IMR-90 (cell line): Measurements from ENCODE around the gene USP43. TPM values are rescaled to one million over a fixed set of nuclear protein-coding genes. Genes with fewer than 3 reads are reported as not detected.

ENCODE experiments used
- ATAC-seq: fragments of 200-7000 bp; cut with Tn5 transposase; 2 replicates; pipeline ENCODE4 v1.9.1; 2020; ENCODE audit warnings: low read depth, mild to moderate bottlenecking, moderate library complexity
- BruUV-seq: library from RNA; stranded (reverse); fragments of 400-500 nt; replicated peaks from 2 replicates; lab custom pipeline; 2021; lab: Mats Ljungman, UMichigan
- CTCF ChIA-PET: fragments of 300-600 bp; formaldehyde crosslinking; extraction: SDS; loops from one replicate; lab custom pipeline; 2021; ENCODE audit warnings: antibody characterized with exemption; lab: Yijun Ruan, JAX
- POLR2A ChIA-PET: fragments of 300-600 bp; sonication (Branson Sonifier 250); formaldehyde crosslinking; loops from one replicate; lab custom pipeline; 2022; ENCODE audit warnings: antibody characterized with exemption; ENCODE audit not compliant: unreplicated experiment; lab: Charles Lee
- DNase-seq: peaks from one replicate; pipeline ENCODE4 v3.0.0; 2013
- H2AFZ ChIP-seq: replicated peaks from 2 replicates; pipeline ENCODE3; 2013; ENCODE audit warnings: low read length, mild to moderate bottlenecking; ENCODE audit not compliant: poor library complexity
- H2AK5ac ChIP-seq: 2 replicates; pipeline ENCODE4 v1.6.1; 2013; ENCODE audit warnings: low read depth, low read length, inconsistent platforms
- H2AK9ac ChIP-seq: replicated peaks from 2 replicates; pipeline ENCODE3; 2013; ENCODE audit warnings: mild to moderate bottlenecking, low read depth, low read length, moderate library complexity; ENCODE audit not compliant: poor library complexity
- H2BK120ac ChIP-seq: 2 replicates; pipeline ENCODE4 v1.6.1; 2013; ENCODE audit warnings: low read depth, low read length, inconsistent platforms
- H2BK15ac ChIP-seq: 3 replicates; pipeline ENCODE4 v1.6.1; 2013; ENCODE audit warnings: low read depth, low read length, inconsistent platforms
- H2BK20ac ChIP-seq: 2 replicates; pipeline ENCODE4 v1.6.1; 2013; ENCODE audit warnings: low read depth, mild to moderate bottlenecking, inconsistent platforms, low read length, moderate library complexity
- H2BK5ac ChIP-seq: 2 replicates; pipeline ENCODE4 v1.6.1; 2013; ENCODE audit warnings: mild to moderate bottlenecking, low read depth, low read length, inconsistent platforms; ENCODE audit not compliant: poor library complexity, severe bottlenecking
- H3K14ac ChIP-seq: replicated peaks from 2 replicates; pipeline ENCODE4 v1.6.1; 2013; ENCODE audit warnings: low read depth, low read length, inconsistent platforms
- H3K18ac ChIP-seq: 2 replicates; pipeline ENCODE4 v1.6.1; 2013; ENCODE audit warnings: low read depth, low read length, control low read depth
- H3K23ac ChIP-seq: 2 replicates; pipeline ENCODE4 v1.6.1; 2013; ENCODE audit warnings: low read depth, low read length, inconsistent platforms
- H3K27ac ChIP-seq: 2 replicates; pipeline ENCODE4 v1.5.1; 2013; ENCODE audit warnings: mild to moderate bottlenecking, control low read depth, low read length; ENCODE audit not compliant: insufficient read depth
- H3K27me3 ChIP-seq: 2 replicates; pipeline ENCODE4 v1.6.1; 2013; ENCODE audit warnings: low read length; ENCODE audit not compliant: control insufficient read depth, insufficient read depth
- H3K36me3 ChIP-seq: 2 replicates; pipeline ENCODE4 v1.6.1; 2013; ENCODE audit warnings: low read length, mixed read lengths; ENCODE audit not compliant: control insufficient read depth, insufficient read depth
- H3K4ac ChIP-seq: 2 replicates; pipeline ENCODE4 v1.6.1; 2013; ENCODE audit warnings: low read depth, low read length, inconsistent platforms
- H3K4me1 ChIP-seq: 2 replicates; pipeline ENCODE4 v1.6.1; 2013; ENCODE audit warnings: low read length, mixed read lengths; ENCODE audit not compliant: control insufficient read depth, insufficient read depth
- H3K4me2 ChIP-seq: 2 replicates; pipeline ENCODE4 v1.6.1; 2013; ENCODE audit warnings: low read depth, mild to moderate bottlenecking, control low read depth, low read length, moderate library complexity
- H3K4me3 ChIP-seq: 2 replicates; pipeline ENCODE4 v1.5.1; 2013; ENCODE audit warnings: low read depth, mild to moderate bottlenecking, control low read depth, low read length, moderate library complexity; ENCODE audit not compliant: insufficient read depth
- H3K56ac ChIP-seq: 2 replicates; pipeline ENCODE4 v1.6.1; 2013; ENCODE audit warnings: low read length, inconsistent platforms; ENCODE audit not compliant: insufficient read depth; ENCODE audit errors: extremely low read depth
- H3K79me1 ChIP-seq, 2 experiments: 2 replicates each; pipeline ENCODE4 v1.6.1; 2013; ENCODE audit warnings: low read length in 2 of 2, inconsistent platforms in 1 of 2, low read depth in 1 of 2
- H3K9ac ChIP-seq: 2 replicates; pipeline ENCODE4 v1.6.1; 2013; ENCODE audit warnings: low read depth, low read length, control low read depth
- H3K9me1 ChIP-seq: 2 replicates; pipeline ENCODE4 v1.6.1; 2013; ENCODE audit warnings: low read length, inconsistent platforms; ENCODE audit not compliant: insufficient read depth
- H3K9me3 ChIP-seq: 2 replicates; pipeline ENCODE4 v1.6.1; 2013; ENCODE audit warnings: low read length; ENCODE audit not compliant: control insufficient read depth, insufficient read depth
- H4K20me1 ChIP-seq: 2 replicates; pipeline ENCODE4 v1.6.1; 2013; ENCODE audit warnings: low read length, inconsistent platforms; ENCODE audit not compliant: insufficient read depth
- H4K5ac ChIP-seq: 2 replicates; pipeline ENCODE4 v1.6.1; 2013; ENCODE audit warnings: mild to moderate bottlenecking, low read depth, low read length, control low read depth
- H4K8ac ChIP-seq, 2 experiments: 2 replicates each; pipeline ENCODE4 v1.6.1; 2013; ENCODE audit warnings: low read depth in 2 of 2, low read length in 2 of 2, control low read depth in 1 of 2, inconsistent platforms in 1 of 2
- H4K91ac ChIP-seq: 2 replicates; pipeline ENCODE4 v1.6.1; 2013; ENCODE audit warnings: low read depth, low read length, inconsistent platforms; ENCODE audit not compliant: insufficient read depth
- BHLHE40 ChIP-seq: fragments of 150-350 bp; IDR thresholded peaks from 2 replicates; pipeline ENCODE4 v1.6.1; 2016; ENCODE audit warnings: mild to moderate bottlenecking, low read depth, low read length
- CEBPB ChIP-seq: IDR thresholded peaks from 2 replicates; pipeline ENCODE4 v1.6.1; 2012; ENCODE audit warnings: low read depth, low read length, improper control_type of control experiment
- CHD1 ChIP-seq: IDR thresholded peaks from 2 replicates; pipeline ENCODE4 v1.6.1; 2012; ENCODE audit warnings: low read depth, low read length, improper control_type of control experiment
- FOS ChIP-seq: fragments of 150-350 bp; IDR thresholded peaks from 2 replicates; pipeline ENCODE4 v1.6.1; 2016; ENCODE audit warnings: low read depth, low read length
- NFE2L2 ChIP-seq: fragments of 150-350 bp; IDR thresholded peaks from 2 replicates; pipeline ENCODE4 v1.6.1; 2016; ENCODE audit warnings: low read depth, mild to moderate bottlenecking, low read length
- POLR2A ChIP-seq: IDR thresholded peaks from 2 replicates; pipeline ENCODE4 v1.6.1; 2012; ENCODE audit warnings: mild to moderate bottlenecking, low read depth, low read length
- RAD21 ChIP-seq: IDR thresholded peaks from 2 replicates; pipeline ENCODE4 v1.6.1; 2012; ENCODE audit warnings: low read length, improper control_type of control experiment
- RCOR1 ChIP-seq: IDR thresholded peaks from 2 replicates; pipeline ENCODE4 v1.6.1; 2012; ENCODE audit warnings: mild to moderate bottlenecking, low read length, improper control_type of control experiment; ENCODE audit not compliant: insufficient replicate concordance
- SMC3 ChIP-seq: fragments of 150-350 bp; IDR thresholded peaks from 2 replicates; pipeline ENCODE4 v1.6.1; 2016; ENCODE audit warnings: low read depth, mild to moderate bottlenecking, antibody characterized with exemption, low read length, moderate library complexity
- WGBS, 2 experiments: methylation state at CpG; one replicate each; pipeline versions ENCODE4 v1.1.5 to v1.1.7; 2013; ENCODE audit warnings: missing lambda C conversion rate in 2 of 2; ENCODE audit not compliant: insufficient read length in 1 of 2; ENCODE audit errors: extremely low coverage in 2 of 2; 5-methylcytosine and 5-hydroxymethylcytosine counted together
- dilution Hi-C: fragments of 300-500 bp; cut with HindIII; formaldehyde crosslinking; loops from one replicate; pipeline ENCODE4 v1.14.3; 2018; ENCODE audit warnings: low sequenced_read_pairs; ENCODE audit not compliant: unreplicated experiment
- in situ Hi-C: fragments of 300-500 bp; cut with MboI; formaldehyde crosslinking; loops from 3 replicates; pipeline ENCODE4 v1.14.3; 2019; ENCODE audit warnings: low sequenced_read_pairs, inconsistent platforms, mixed read lengths
- intact Hi-C: fragments of 100-400 bp; cut with micrococcal nuclease; formaldehyde crosslinking; loops from 2 replicates; pipeline ENCODE4 v1.10.0; 2022
- polyA plus RNA-seq, 3 experiments: library from polyadenylated mRNA; depleted of rRNA; stranded (reverse); fragments of >200 nt; gene quantifications; 2 replicates each; pipeline ENCODE4 v1.2.3, GENCODE V29; 2012; ENCODE audit warnings: low replicate concordance in 1 of 3
- total RNA-seq: library from RNA; depleted of rRNA; stranded (reverse); fragments of >200 nt; gene quantifications from 2 replicates; pipeline ENCODE4 v1.2.3, GENCODE V29; 2012

The USP43 gene
- total and polyA plus RNA-seq, 2 of the 4 experiments (the other 2 are of a cell fraction), result not detected

DNA sequence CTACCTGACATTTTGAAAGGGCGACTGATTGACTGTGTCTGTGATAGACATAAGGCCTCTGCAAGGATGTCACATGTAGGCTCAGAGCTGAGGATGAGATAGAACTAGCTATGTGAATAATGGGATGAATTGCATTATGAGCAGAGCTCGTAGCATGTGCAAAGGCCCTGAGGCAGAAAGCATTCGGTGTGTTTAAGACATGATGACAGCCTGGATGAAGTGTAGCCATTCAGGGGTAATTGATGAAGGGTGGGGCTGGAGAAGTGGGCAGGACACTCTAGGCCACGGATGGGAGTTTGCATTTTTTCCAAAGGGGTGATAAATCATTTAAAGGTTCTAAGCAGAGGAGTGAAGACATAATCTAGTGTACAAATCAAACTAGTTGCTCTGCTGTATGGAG, 62.6 kb downstream of the USP43 start:
- DNase-seq, result no peak
- H4K20me1 ChIP-seq, result no peaks in the 10 kb centered on the region
- no peak overlapping the region for H2AK5ac ChIP-seq
- H3K4ac ChIP-seq, result no peak overlapping the region
- no peak overlapping the region for H3K27ac ChIP-seq
- H3K4me2 ChIP-seq, result no peak overlapping the region
- ChIA-PET POLR2A (no interaction called here), CTCF (no interaction called here)
- H2AK9ac ChIP-seq, result no peak overlapping the region
- no peak overlapping the region for H2BK15ac ChIP-seq
- in situ Hi-C loops, result no loop called here
- ATAC-seq, result no peak
- BruUV-seq, result no TSS peak
- no peak overlapping the region for H4K91ac ChIP-seq
- H3K9me3 ChIP-seq, result peaks cover 7% of the 10 kb centered on the region; the same call in 1 of the 2 replicates
- no peak overlapping the region for H3K4me3 ChIP-seq
- TF ChIP-seq CHD1 (no peak), BHLHE40 (no peak), NFE2L2 (no peak), CEBPB (no peak), POLR2A (no peak), FOS (no peak), RCOR1 (no peak), RAD21 (no peak), SMC3 (no peak)
- no peak overlapping the region for H2AFZ ChIP-seq
- dilution Hi-C loops, result no loop called here
- intact Hi-C loops, result no loop called here
- no peaks in the 10 kb centered on the region for H3K4me1 ChIP-seq
- WGBS, 2 experiments, result 38% methylated on average over 2 of the region's 4 CpGs; no CpG with 5 or more reads in 1 of the 2 experiments
- no peaks in the 10 kb centered on the region for H3K9me1 ChIP-seq
- no peak overlapping the region for H4K8ac ChIP-seq
- no peak overlapping the region for H4K5ac ChIP-seq
- no peak overlapping the region for H2BK20ac ChIP-seq
- H2BK5ac ChIP-seq, result no peak overlapping the region
- H3K14ac ChIP-seq, result no peak overlapping the region
- no peak overlapping the region for H3K23ac ChIP-seq
- H3K79me1 ChIP-seq, result no peaks in the 10 kb centered on the region
- no peak overlapping the region for H3K18ac ChIP-seq
- no peaks in the 10 kb centered on the region for H3K36me3 ChIP-seq
- H3K9ac ChIP-seq, result no peak overlapping the region
- H3K56ac ChIP-seq, result no peak overlapping the region
- no peak overlapping the region for H2BK120ac ChIP-seq
- no peaks in the 10 kb centered on the region for H3K27me3 ChIP-seq
